ENCODE data around the gene DSCAML1.

Gene DSCAML1, protein sequence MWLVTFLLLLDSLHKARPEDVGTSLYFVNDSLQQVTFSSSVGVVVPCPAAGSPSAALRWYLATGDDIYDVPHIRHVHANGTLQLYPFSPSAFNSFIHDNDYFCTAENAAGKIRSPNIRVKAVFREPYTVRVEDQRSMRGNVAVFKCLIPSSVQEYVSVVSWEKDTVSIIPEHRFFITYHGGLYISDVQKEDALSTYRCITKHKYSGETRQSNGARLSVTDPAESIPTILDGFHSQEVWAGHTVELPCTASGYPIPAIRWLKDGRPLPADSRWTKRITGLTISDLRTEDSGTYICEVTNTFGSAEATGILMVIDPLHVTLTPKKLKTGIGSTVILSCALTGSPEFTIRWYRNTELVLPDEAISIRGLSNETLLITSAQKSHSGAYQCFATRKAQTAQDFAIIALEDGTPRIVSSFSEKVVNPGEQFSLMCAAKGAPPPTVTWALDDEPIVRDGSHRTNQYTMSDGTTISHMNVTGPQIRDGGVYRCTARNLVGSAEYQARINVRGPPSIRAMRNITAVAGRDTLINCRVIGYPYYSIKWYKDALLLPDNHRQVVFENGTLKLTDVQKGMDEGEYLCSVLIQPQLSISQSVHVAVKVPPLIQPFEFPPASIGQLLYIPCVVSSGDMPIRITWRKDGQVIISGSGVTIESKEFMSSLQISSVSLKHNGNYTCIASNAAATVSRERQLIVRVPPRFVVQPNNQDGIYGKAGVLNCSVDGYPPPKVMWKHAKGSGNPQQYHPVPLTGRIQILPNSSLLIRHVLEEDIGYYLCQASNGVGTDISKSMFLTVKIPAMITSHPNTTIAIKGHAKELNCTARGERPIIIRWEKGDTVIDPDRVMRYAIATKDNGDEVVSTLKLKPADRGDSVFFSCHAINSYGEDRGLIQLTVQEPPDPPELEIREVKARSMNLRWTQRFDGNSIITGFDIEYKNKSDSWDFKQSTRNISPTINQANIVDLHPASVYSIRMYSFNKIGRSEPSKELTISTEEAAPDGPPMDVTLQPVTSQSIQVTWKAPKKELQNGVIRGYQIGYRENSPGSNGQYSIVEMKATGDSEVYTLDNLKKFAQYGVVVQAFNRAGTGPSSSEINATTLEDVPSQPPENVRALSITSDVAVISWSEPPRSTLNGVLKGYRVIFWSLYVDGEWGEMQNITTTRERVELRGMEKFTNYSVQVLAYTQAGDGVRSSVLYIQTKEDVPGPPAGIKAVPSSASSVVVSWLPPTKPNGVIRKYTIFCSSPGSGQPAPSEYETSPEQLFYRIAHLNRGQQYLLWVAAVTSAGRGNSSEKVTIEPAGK (N-terminal part only)

DNA sequence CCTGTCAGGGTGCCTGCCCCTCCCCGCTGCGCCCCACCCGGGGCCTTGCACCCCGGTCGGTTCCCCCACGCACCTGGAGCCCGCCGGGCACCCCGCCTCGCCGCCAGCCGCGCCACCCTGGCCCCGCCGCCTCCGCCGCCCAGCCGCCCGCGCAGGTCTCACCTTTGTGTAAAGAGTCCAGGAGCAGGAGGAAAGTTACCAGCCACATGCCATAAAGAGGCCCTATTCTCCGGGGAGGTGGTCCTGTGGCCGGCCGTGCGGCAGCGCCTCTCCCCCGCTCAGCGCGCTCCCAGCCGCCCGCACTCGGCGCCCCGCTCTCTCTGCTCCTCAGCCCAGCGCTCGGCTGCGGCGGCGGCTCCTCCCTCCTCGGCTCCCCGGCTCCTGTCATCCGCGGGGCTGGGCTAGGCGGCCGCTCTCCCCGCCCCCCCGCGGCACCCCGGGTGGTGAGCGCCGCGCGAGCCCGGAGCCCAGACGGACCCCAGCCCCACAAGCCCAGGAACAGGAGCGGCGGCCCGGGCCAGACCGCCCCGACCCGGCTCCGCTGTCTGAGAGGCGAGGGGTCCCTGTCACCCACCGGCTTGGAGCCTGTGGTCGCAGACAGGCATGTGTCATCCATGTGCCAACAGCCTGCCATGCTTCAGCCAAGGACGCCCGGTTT lies at the start of gene DSCAML1:
DSCAML1 (minus strand) TSS at position 345 of the 658 bp plus-strand sequence; CDS start at position 208, 137 bp downstream.
- H3K4me3 ChIP-seq (ENCODE audit: low read depth, low read length): no peak within 1 kb of the TSS
- no peak for DNase-seq (ENCODE audit: low read depth)
- TF ChIP-seq, protein P1, sequence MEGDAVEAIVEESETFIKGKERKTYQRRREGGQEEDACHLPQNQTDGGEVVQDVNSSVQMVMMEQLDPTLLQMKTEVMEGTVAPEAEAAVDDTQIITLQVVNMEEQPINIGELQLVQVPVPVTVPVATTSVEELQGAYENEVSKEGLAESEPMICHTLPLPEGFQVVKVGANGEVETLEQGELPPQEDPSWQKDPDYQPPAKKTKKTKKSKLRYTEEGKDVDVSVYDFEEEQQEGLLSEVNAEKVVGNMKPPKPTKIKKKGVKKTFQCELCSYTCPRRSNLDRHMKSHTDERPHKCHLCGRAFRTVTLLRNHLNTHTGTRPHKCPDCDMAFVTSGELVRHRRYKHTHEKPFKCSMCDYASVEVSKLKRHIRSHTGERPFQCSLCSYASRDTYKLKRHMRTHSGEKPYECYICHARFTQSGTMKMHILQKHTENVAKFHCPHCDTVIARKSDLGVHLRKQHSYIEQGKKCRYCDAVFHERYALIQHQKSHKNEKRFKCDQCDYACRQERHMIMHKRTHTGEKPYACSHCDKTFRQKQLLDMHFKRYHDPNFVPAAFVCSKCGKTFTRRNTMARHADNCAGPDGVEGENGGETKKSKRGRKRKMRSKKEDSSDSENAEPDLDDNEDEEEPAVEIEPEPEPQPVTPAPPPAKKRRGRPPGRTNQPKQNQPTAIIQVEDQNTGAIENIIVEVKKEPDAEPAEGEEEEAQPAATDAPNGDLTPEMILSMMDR (IDR thresholded peaks at IDR 0.05; ENCODE audit: control insufficient read depth, extremely low read depth, insufficient read depth): no peak

DNA sequence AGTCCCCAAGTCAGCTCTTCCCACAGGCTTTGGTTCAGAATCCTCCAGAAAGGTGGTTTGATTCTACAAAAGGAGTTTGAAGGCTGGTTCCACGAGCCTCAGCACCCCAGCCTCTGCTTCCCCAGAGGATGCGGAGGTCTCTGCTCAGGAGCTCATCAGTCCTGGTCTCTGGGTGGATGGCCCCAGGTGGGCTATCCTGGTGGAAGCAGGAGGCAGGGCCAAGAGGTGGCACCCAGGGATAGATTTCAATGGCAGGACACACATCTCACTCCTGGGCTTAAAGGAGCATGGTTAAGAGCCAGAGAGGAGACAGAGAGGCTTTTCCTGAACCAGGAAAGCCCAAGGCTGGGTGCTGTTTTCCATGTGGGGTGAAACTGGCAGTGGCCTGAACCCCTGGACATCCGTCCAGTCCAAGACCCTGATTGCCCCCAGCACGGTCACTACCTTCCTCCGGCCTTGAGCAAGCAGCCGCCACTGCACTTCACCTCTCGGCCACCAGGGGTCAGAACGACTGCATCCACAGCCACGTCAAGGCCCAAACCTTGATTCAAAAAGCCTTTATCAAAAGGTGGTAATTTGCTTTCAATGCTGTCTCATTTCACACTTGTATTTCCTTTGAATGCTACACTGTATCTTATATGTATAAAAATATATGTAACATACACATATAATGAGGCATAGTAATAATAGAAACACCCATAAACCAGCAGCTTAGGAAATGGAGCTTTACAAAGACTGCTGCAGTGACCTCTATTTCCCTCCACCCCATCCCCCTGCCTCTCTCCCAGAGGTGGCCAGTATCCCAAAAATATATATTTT lies 46.9 kb upstream of the DSCAML1 start:
- TF ChIP-seq, protein P1 (IDR thresholded peaks at IDR 0.05; ENCODE audit: control insufficient read depth, extremely low read depth, insufficient read depth): peak; percentile 98
- peak; percentile 30 for DNase-seq (ENCODE audit: low read depth)

DNA sequence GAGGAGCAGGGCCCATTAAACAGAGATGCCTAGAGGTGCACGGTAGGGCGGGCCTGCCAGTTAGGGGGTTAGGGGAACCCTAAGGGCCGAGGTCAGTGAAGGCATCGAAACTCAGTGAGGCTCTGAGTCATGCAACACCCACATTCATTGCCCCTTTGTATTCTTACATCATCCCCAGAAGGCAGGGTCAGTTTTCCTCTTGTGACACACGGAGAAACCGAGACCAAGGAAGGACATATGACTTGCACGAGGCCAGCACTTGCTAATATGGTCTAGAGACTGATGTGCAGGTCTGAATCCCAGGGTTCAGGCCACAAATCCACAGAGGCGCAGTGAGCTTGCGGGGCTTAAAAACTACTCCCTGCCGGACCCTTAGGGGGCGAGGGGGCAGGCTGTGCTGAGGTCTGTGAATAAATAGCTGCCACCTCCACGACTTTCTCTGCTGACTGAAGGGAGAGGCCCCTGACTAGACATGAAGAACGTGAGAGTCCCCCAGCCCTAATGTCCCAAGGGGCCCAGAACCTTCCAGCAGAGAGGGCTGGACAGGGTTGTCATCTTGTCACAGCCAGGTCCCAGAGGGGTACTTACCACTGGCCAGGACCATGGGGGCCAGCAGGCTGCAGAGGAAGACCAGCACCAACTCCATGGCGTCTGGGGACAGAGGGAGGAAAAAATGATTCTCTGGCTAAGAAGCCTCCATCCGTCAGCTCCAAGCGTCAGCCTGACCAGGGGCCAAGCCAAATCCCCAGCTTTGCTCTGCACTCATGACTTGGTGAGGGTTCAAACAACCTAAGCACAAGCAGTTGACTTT lies 45.3 kb upstream of the DSCAML1 start:
- TF ChIP-seq, protein P1 (IDR thresholded peaks at IDR 0.05; ENCODE audit: control insufficient read depth, extremely low read depth, insufficient read depth): no peak
- DNase-seq (ENCODE audit: low read depth): no peak
- H3K4me3 ChIP-seq (ENCODE audit: low read depth, low read length): no peak overlapping the region

More for the DNA sequence above, 46.9 kb upstream of the DSCAML1 start:
- H3K4me3 ChIP-seq (ENCODE audit: low read depth, low read length): no peak overlapping the region

DNA sequence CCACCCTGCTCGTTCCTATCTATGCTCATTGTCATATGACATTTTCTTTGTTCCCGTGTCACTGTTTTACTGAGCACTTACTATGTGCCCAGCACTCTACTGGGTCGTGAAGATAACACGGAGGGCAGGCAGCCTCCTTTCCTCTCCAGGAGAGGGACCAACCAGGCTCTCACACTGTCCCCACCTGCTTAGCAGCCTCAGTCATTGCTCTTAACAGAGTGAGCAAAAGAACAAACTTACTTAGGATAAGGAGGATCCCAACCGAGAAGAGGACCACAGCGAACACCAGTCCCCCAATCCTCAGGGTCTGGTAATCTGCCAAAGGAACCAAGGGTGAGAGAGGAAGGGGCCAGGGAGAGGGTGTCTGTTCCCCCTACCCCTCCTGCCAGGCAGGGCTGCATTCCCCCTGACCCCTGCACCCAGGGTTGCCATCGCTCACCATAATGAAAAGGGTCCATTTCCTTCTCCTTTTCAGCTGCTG lies 44.6 kb upstream of the DSCAML1 start:
- no peak overlapping the region for H3K4me3 ChIP-seq (ENCODE audit: low read depth, low read length)
- DNase-seq (ENCODE audit: low read depth): no peak
- TF ChIP-seq, protein P1 (IDR thresholded peaks at IDR 0.05; ENCODE audit: control insufficient read depth, extremely low read depth, insufficient read depth): no peak

DNA sequence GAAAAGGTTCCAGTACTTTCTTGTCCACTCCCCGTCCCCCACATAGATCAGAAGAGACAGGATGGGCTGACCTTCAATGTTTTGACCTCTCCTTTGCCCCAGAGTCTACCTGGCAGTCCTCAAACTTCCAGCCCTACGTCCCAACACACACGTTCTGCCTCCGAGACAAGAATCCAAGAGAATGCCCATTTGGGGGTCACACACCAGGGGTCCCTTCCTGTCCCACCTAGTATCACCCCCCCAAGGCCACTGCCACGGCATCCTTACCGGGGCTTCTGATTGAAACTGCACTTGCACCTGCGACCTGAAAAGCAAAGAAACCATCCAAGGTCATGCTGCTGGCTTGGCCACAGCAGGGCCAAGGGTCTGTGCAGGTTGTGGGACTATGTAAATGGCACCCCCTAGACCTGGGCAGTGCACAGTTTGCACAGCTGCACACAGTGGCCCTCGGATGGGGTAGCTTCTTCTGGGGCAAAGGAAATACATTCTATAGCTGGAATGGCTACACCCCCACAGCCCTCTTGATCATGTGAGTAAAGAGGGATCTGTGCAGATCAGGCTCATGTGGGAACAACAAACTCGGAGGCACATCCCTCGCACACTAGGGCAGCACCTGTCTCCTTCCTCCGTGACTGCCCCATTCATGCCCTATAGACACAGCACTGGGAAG lies 44.0 kb upstream of the DSCAML1 start:
- H3K4me3 ChIP-seq (ENCODE audit: low read depth, low read length): no peak overlapping the region
- TF ChIP-seq, protein P1 (IDR thresholded peaks at IDR 0.05; ENCODE audit: control insufficient read depth, extremely low read depth, insufficient read depth): no peak
- DNase-seq (ENCODE audit: low read depth): no peak
